Mucosa of descending colon (tissue), 3 donors: ENCODE data around the gene TBC1D7. TPM values are rescaled to one million over a fixed set of nuclear protein-coding genes. Genes with fewer than 3 reads are reported as not detected.

Experiments used
- ATAC-seq: fragments of 200-7000 bp; cut with Tn5 transposase; one replicate; pipeline ENCODE4 v1.9.1; 2020; ENCODE audit warnings: mild to moderate bottlenecking, moderate library complexity
- DNase-seq, 3 donors: peaks; one replicate each; pipeline ENCODE4 v3.0.0-alpha.2; 2020
- H3K36me3 ChIP-seq: fragments of 200-600 bp; one replicate; pipeline ENCODE4 v1.8.0; 2021; ENCODE audit warnings: low read depth, mild to moderate bottlenecking
- H3K4me1 ChIP-seq: fragments of 200-600 bp; one replicate; pipeline ENCODE4 v1.8.0; 2021; ENCODE audit warnings: low read depth, mild to moderate bottlenecking
- H3K4me3 ChIP-seq: fragments of 200-600 bp; one replicate; pipeline ENCODE4 v1.8.0; 2021; ENCODE audit warnings: mild to moderate bottlenecking
- H3K9me3 ChIP-seq: fragments of 200-600 bp; one replicate; pipeline ENCODE4 v1.8.0; 2021; ENCODE audit warnings: mild to moderate bottlenecking
- CTCF ChIP-seq: fragments of 200-600 bp; IDR thresholded peaks from one replicate; pipeline ENCODE4 v1.8.0; 2022; ENCODE audit warnings: antibody characterized with exemption, mild to moderate bottlenecking
- intact Hi-C, 2 donors: fragments of 100-400 bp; cut with DNase I in 1 of 2; cut with micrococcal nuclease in 1 of 2; formaldehyde crosslinking; loops; one replicate each; pipeline versions ENCODE4 v1.11.0 to v1.11.1; 2022; cut with DNase I, micrococcal nuclease
- total RNA-seq, 3 donors: library from RNA; stranded (reverse); fragmentation: NEBNext Ultra II Directional in 2 of 3; extraction: Animal tissue kit (Norgen Biotek cat#: 25700) in 2 of 3; gene quantifications; one replicate each; pipeline versions ENCODE4 v1.2.1 to v1.2.4, GENCODE V29; 2021 to 2023
- donor health status: DM: no; HTN: no; CAD: no; lungs with moderate emphysema.
- donor health status: DM: no; HTN: no; CAD: no.
- donor health status: DM: no; HTN: yes; CAD: no.

Gene TBC1D7
- total RNA-seq, 3 donors from 2014 or later, result 14.0 to 25.7 (median 22.4) TPM

- TF ChIP-seq CTCF, result no peak
- no peak for DNase-seq
- peaks cover 21% of the 10 kb centered on the region for H3K4me1 ChIP-seq
- no peaks in the 10 kb centered on the region for H3K9me3 ChIP-seq
- H3K36me3 ChIP-seq, result peaks cover 5% of the 10 kb centered on the region
- no peak overlapping the region for H3K4me3 ChIP-seq
- ATAC-seq, result no peak
- intact Hi-C loops, result no loop called here
These were observed 23.6 kb downstream of the TBC1D7 start for GRCh38 chr6:13304580-13305260.

GRCh38 chr6:13304101-13304500, 24.2 kb downstream of the TBC1D7 start:
- intact Hi-C loops, result no loop called here
- ATAC-seq (no peak), DNase-seq (no peak)
- Histone ChIP-seq H3K4me3 (no peak overlapping the region), H3K9me3 (no peaks in the 10 kb centered on the region), H3K36me3 (peaks cover 5% of the 10 kb centered on the region), H3K4me1 (peaks cover 21% of the 10 kb centered on the region)
- no peak for TF ChIP-seq CTCF

DNA sequence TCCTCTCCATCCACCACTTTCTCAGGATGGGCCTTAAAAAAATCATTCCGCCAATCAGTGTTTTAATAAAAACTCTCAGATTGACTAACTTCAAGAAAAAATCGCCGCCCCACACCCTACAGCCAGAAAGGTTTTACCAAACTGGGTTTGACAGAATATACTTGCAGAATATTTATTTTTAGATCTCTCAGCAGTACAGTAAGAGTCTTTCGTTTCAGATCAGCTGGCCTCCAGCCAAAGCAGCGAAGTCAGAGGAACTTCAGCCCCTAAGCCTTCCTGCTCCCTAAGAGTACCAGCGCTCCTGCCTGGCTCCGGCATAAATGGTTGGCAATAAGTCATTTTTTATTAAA, 24.7 kb downstream of the TBC1D7 start:
- ATAC-seq (peak; percentile 59), DNase-seq (peak; percentile 75 to 87 (median 79))
- intact Hi-C loops, result no loop called here
- Histone ChIP-seq H3K9me3 (no peaks in the 10 kb centered on the region), H3K4me3 (no peak overlapping the region), H3K4me1 (peaks cover 21% of the 10 kb centered on the region), H3K36me3 (peaks cover 5% of the 10 kb centered on the region)
- TF ChIP-seq CTCF, result no peak

- peak; percentile 73 to 88 (median 82) for DNase-seq
- peak; percentile 95 for ATAC-seq
- H3K4me1 ChIP-seq, result peaks cover 21% of the 10 kb centered on the region
- no peak for TF ChIP-seq CTCF
- H3K9me3 ChIP-seq, result no peaks in the 10 kb centered on the region
- no peak overlapping the region for H3K4me3 ChIP-seq
- peaks cover 5% of the 10 kb centered on the region for H3K36me3 ChIP-seq
- intact Hi-C loops, result no loop called here
These were observed 25.3 kb downstream of the TBC1D7 start for GRCh38 chr6:13302751-13303667.

- Histone ChIP-seq H3K4me1 (peaks cover 21% of the 10 kb centered on the region), H3K9me3 (no peaks in the 10 kb centered on the region), H3K4me3 (no peak overlapping the region), H3K36me3 (peaks cover 5% of the 10 kb centered on the region)
- no peak for TF ChIP-seq CTCF
- intact Hi-C loops, result no loop called here
- DNase-seq (no peak), ATAC-seq (no peak)
These were observed 26.0 kb downstream of the TBC1D7 start for GRCh38 chr6:13302291-13302690.
